Activated CD8-positive, alpha-beta memory T cell treated with anti-CD3 and anti-CD28 coated beads, Interleukin-2, amount 50 U/mL, for 48 hours (primary cell): Measurements from ENCODE around the gene MINAR2.

Source experiments
- DNase-seq: peaks from one replicate; pipeline ENCODE4 v3.0.0-alpha.2; 2020

Gene MINAR2

GRCh38 chr5:129773376-129773775, 25.5 kb downstream of the MINAR2 start:
- no peak for DNase-seq

- DNase-seq, result no peak
Measured at GRCh38 chr5:129781594-129781993, 33.7 kb downstream of the MINAR2 start.

GRCh38 chr5:129803403-129803802, 55.5 kb downstream of the MINAR2 start:
- DNase-seq, result no peak

- DNase-seq, result no peak
Measured at GRCh38 chr5:129804705-129805104, 56.8 kb downstream of the MINAR2 start.

- no peak for DNase-seq
Measured at GRCh38 chr5:129807162-129807814, 59.4 kb downstream of the MINAR2 start.
